Left renal cortex interstitium (tissue), 4 donors: Measurements from ENCODE around the gene NRIP1. TPM values are rescaled to one million over a fixed set of nuclear protein-coding genes. Genes with fewer than 3 reads are reported as not detected.
A peak's percentile ranks its signal among the peaks of the same experiment; 100 is the strongest.
"Not testable (repeated sequence)": the region's sequence is repeated elsewhere in the genome, so short reads cannot be mapped to it uniquely, and the experiment has no call there.

Experiments
- DNase-seq, 4 donors: peaks; one replicate each; pipeline ENCODE4 v3.0.0-alpha.2; 2013; ENCODE audit warnings: low read depth in 4 of 4, low spot score in 2 of 4, missing footprints in 1 of 4
- polyA plus RNA-seq, 4 donors: library from polyadenylated mRNA; unstranded; fragments of 120-200 nt; gene quantifications; one replicate each; pipeline ENCODE4 v1.2.1, GENCODE V29; 2013; ENCODE audit not compliant: insufficient read length in 4 of 4

NRIP1 gene
- polyA plus RNA-seq, 4 donors = 49.2 to 69.9 (median 58.9) TPM

DNA sequence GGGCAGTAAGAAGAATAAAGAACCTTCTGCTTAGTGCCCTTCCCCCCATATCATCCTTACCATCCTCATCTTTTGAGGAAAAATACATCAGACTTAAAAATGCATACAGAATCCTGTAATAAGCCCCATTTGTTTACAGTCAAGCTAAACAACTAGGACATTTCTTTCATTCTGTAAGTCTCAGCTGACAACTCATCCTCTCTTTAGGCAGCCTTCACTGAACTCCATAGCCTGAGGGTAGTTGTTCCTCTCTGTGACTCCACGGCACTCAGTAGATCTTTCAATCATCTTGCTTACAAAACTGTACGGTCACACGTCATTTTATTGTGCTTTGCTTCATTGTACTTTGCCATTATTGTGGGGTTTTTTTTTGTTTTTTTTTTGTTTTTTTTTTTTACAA is 82.5 kb downstream of the NRIP1 start:
- DNase-seq = no peak

DNA sequence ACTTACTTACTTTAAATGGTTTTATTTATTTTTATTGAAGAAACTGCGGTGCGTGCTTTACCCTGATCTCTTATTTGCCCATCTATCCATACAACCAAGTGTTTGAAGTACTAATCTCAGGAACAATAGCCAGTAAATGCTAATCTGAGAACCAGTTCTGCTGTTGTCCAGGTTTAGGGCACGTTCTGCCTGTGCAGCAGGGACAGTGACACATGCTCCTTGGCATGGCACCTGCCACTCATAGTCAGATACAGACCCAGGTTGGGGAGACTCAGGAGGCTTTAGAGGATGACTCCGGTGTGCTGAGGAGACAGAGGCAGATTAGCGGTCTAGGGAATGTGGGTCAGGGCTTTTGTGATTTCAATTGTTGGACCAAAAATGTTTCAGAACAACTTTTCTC is 83.6 kb downstream of the NRIP1 start:
- DNase-seq = no peak

DNA sequence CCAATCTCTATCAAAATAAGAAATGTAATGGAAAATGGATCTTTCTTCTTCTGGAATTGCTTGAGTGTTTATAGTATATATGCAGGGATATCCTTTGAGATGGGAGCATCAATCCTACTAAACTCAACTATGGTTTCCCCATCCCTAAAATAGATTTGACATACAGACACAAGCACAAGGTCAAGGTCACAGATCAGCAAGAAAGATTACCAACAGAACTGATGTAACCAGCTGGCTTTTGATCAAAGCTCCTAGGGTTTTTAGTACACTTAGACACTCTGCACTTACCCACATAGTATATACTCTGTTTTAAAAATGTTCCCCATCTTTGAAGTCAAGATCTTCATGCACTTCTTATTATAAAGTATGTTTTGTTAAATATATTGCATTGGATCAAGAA is 85.5 kb downstream of the NRIP1 start:
- DNase-seq = no peak

DNA sequence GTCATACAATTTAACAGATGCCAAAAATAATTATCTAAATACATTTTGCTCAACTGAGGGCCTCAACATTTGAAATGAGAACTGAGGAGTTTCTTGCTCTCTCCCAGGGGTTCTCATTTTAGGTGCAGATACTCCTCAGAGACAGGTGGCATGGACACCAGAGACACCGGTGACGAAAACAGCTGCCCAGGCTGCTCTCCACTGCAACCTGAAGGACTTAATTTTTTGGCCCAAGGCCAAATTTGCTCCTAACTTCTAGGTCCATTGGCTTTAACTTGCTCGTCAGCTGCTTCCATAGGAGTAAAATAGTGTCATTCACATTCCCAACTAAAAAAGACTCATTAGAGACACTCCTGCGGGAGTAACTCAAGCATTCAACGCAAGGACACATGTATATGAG is 87.0 kb downstream of the NRIP1 start:
- no peak for DNase-seq

DNA sequence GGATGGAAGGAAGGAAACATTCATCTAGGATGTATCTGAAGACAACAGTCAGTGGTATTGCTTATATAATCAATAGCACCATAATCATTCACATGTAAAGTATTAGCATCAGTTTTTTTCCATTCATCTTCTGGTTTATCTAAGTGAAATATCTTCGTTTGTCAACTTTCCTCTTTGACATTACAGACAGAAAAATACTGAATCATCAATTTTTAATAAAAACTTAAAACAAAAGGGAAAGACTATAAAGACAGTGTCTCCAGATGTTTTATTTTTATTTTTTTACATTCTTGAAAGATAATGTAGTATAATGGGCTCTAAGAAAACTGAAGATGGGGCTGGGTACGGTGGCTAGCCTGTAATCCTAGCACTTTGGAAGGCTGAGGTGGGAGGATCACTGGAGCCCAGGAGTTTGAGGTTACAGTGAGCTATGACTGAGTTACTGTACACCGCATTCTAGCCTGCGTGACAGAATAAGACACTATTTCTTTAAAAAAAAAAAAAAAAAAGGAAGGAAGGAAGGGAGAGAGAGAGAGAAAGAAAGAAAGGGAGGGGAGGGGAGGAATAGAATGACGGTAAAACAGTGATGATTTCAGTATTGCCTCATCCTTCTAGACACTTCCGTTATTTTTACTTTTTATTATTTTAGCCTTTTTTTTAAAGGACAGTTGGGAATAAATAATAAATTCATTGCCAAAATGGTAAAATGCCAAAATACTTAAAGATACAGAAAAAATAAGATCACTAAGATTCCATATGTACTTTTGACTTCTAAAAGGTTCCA is 89.5 kb downstream of the NRIP1 start:
- DNase-seq = no peak

DNA sequence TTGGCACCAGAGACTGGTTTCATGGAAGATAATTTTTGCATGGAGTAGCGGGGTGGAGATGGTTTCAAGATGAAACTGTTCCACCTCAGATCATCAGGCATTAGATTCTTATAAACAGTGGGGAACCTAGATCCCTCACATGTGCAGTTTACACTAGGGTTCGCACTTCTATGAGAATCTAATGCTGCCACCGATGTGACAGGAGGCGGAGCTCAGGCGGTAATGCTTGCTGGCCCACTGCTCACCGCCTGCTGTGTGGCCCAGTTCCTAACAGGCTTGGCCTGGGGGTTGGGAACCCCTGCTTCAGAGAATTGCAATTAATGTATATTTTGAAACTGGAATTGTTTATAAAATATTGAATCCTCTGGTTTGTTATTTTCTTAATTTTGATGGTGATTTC is 92.1 kb downstream of the NRIP1 start:
- no peak for DNase-seq

DNA sequence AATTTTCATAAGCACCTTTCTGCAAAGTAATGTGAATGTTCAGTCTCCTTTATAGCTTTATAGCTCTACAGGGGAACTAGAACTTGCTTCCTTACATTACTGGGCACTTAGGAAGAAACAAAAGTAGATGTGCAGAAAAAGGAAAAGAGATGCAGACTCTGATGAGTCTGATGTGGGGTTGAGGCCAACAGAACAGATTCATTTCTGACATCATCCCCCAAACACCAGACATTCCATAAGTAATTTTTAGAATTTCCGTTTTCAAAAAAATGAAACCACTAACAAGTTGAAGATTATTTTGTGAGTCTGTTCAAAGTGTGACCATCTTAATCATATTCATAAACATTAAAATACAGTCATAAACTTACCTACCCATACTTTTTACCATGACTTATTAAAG is 96.0 kb downstream of the NRIP1 start:
- no peak for DNase-seq

DNA sequence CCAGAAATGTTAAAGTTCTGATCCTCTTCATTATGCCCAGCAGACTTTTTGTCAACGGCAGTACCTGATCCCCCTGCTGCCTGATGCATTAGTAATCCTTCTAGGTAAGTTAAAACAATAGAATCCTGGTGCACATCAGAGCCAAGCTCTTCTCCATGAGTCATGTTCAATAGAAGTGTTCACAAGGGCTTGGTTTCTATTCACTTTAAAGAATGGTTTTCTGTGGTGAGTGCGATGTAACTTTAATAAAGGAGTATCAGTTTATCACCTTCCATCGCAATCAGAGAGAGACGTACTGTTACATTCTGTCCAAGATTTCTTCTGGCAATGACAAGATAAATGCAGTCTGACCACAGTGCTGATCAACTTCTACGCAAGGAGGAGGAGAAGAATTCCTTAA is 96.8 kb downstream of the NRIP1 start:
- no peak for DNase-seq

DNA sequence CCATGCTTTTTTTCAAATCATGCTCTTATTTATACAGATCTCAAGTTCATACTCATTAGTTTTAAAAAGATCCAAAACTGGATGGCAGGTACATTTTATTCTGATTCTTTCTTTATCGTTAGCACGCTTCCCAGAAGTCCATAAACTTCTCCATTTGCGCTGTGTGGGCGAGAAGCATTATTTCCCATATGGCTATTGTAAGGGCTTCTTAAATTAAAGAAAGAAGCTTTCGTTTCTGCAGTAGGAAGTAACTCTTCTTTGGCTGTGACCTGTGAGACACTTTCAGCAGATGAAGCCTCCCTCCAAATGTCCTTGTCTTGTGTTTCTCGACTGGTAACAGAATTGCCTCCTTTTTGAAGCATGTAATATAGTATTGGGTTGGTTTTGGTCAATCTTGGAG is 100.2 kb downstream of the NRIP1 start:
- no peak for DNase-seq

DNA sequence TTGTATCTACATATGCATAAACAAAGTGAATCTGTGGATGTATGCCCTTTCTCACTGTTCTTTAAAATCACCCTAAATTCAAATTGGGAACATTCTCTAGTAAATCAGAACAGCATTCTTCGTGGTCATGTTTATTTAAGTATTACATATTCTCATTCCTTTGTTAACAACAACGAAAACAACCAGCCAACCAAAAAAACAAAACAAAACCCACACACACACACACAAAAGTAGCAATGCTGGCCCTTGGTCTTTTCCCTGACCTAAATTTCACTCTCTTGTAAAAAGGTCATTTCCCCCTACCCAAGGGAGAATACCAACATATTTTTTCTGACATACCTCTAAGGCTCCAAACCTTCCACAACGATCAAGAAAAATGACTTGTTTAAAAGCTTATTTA is 102.6 kb downstream of the NRIP1 start:
- DNase-seq = no peak

DNA sequence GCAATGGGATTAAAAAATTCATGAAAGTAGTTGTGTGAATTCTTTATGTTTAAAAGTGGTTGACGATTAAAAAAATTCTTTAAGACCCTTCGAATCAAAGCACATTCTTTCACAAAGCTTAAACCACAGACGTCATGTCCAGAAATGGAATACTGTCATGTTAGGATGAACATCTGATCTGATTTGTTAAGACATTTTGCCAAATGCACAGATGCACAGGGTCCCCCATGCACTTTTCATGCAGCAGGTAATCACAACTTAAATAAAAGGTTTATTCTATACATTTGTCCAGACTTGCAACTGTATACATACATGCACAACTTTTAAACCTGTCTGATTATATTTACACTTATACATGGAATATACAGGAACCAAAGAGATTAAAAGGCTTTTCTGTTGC is 103.3 kb downstream of the NRIP1 start:
- DNase-seq = no peak

DNA sequence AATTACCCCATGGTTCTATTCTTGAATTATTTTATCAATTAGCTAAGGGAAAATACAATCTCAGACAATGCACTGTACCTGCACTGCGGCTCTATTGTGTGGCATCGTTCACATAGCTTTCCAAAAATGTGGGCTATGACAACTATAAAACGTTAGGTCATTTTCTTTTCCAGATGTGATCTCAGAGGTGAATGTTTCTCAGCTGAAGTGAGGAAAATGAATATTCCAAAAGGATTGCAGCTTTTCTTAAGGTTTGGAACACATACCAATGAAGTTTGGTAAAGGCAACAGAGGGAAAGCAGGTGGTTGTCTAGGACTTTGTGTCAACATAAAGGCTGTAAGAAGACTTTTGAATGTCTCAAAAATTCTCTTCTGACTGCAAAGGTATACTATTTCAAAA is 105.5 kb downstream of the NRIP1 start:
- DNase-seq = no peak

DNA sequence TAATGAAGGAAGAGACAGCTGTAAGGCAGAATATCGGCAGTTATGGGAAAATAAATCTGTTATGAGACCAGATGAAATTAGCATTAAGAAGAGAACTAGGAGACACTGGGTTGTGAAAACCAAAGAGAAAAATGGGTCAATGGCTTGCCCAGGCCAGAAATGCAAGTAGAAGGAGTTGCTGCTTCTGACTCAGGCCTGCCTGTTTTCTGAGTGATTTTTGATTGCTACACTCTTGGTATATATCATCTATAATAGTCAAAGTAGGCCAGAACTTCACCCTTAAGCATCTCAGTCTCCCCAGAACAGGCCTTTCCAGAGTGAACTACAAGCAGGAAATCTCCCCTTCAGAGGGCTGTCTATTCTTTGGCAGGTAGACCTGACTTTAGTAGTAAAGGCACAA is 107.0 kb downstream of the NRIP1 start:
- DNase-seq = no peak

DNA sequence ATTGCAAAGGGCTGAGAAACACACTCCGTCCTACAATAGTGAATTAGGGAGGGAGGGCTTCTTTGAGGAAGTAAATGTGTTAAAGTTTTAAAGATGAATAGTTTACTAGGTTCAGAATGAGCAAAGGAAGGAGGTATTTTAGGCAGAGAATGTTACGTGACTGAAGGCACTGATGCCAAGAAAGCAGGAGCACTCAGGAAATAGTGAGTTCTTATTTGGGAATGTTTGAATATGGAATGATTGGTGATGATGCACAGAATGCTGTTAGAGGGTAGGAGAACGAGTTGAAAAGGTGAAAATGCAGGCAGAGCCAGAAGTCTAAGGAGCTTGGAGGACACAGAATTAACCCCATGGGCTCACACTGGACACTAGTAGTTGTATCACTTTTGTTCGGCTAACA is 108.0 kb downstream of the NRIP1 start:
- DNase-seq = no peak

DNA sequence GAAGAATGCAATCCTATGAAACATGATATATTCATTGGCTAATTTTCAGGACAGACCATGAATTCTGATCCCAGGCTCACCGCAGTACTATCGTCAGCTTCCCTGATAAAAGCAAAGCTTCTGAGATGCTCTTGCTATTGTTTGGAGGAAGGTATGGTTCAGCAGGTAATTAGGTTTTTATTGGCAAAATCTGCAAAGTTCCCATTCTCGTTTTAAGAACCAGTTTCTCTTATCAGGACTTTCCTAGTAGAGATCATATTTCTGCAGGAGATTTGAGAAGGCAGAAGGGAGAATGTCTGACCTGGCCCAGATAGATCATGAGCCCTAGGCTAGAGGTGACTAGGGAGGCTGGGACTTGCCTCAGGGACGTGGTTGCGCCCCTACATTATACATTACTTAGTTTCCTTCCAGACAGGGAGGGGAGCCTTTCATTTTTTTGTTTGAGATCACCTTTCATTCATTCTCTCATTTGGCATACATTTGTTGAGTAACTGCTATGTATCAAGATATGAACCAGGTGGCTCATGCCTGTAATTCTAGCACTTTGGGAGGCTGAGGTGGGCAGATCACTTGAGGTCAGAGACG is 108.8 kb downstream of the NRIP1 start:
- DNase-seq = no peak

DNA sequence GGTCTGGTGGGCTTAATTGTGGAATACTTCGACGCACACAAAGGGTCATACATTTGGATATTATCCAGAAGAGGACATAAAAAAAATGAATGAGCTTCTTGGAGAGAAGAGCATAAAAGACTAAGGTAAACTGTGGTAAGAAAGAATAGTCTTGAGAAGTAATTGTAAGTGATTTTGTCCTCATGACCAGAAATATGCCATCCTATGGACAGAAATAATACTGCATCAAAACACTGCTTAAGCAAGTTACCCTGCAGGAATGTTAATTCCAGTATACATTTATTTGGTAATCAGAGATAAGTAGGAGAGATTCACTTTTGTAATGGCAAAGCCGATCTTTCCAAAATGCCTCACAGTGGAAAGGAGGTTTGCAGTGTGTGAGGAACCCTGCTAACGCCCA is 111.9 kb downstream of the NRIP1 start:
- DNase-seq = no peak

DNA sequence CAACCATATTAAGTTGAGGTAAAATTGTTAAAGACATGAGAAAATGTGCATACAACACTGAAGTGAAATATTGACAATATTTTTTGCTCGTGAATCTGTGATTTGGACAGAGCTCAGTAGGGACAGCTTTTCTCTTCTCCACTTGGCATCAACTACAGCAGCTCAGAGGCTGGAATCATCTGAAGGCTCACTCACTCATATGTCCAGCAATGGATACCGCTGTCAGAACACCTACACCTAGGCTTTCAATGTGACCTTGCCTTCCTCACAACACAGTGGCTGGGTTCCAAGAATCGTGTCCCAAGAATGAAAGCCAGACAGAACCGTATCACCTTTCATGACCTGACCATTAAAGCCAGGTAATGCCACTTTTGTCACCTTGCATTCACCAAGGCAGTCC is 115.2 kb downstream of the NRIP1 start:
- no peak for DNase-seq

DNA sequence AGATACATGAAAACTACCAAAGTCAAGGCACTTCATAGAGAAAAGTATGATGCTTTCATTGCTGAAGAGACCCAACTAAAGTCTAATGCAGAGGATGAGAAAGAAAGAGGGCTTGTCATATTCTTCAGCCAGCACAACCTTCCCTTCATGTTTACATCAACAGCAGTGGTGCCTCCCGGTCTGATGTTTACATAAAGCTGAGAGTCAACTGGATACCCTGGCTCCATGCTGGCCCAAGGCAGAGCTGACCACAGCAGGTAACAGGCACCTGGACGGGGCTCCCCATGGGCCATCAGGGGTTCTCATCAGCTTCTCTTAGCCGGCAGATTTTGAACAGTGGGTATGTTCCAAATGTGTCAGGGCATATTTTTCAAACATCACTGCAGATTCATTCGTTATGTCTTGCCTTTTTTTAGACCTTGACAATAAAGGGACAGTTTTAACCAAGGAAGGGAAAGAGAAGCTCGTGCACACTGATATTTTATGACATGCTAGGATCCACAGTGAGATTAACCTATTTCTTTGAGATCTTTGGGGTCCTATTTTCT is 117.1 kb downstream of the NRIP1 start:
- no peak for DNase-seq

DNA sequence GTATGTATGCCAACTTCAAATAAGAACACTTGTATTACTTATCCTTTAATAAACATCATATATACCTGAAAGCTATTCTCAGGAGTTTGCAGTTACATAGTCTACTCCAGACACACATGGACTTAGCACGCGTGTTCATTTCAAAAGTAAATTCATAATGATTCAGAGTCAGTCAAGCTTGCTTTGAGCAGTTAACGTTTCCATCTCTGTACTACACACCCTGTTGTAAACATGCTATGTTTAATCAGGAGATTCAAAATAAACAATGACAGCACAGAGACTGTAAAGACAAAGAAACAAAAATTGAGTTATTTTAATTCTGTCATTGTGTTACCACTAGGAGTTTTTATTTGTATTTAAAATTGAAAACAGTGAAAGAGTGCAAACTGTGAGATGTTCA is 119.6 kb downstream of the NRIP1 start:
- no peak for DNase-seq

DNA sequence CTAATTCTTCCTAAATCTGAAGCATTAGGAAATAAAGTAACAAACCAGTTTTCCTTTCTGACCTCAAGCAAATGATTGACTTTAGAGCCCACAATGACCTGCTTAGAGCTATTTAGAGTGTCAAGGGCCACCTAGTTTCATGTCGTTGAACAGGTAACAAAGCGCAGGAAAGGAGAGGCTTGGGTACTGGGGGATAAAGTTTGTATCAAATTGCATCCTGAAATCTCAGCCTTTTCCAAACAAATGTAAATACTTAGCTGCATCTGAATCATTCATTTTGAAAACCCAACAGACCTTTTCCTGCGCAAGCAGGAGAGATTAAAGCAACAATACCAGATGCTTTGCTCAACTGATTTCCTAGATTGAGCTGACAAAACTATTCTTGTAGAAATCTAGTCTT is 121.2 kb downstream of the NRIP1 start:
- peak in 1 of 4 donors; percentile 10 for DNase-seq

DNA sequence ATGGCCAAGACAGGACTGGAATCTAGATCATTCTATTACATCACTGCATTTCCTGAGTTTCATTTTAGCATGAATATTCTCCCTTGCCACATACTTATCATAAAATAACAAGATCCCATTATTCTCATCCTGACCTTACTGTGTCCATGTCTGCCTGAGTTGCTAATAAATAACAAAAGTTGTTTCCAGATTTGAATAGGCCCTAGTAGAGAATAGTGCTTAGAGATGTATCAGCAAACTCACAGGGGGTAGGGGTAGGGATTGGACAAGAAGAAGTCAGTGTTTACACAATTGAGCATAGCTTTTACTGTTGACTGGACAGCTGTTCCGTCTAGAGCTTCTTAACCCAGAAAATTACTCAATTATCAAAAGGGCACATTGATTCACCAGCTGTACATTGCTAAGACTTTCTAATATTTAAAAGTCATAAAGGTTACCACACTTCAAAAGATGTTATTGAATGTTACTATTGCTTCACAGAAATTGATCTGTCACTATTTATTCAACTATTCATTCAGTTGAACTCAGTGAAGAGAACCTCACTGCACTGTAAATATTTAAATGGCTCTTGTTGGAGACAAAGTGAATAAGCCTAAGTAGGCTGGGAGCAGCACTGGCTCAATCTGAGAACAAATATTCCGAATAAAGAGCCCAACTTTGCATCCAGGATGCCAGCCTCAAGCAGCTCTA is 121.9 kb downstream of the NRIP1 start:
- DNase-seq = no peak

DNA sequence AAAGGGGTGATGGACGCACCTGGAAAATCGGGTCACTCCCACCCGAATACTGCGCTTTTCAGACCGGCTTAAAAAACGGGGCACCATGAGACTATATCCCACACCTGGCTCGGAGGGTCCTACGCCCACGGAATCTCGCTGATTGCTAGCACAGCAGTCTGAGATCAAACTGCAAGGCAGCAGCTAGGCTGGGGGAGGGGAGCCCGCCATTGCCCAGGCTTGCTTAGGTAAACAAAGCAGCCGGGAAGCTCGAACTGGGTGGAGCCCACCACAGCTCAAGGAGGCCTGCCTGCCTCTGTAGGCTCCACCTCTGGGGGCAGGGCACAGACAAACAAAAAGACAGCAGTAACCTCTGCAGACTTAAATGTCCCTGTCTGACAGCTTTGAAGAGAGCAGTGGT is 137.5 kb downstream of the NRIP1 start:
- not testable (repeated sequence) for DNase-seq
